GM19193 (cell line): Measurements from ENCODE around the gene SF1.

Experiments used
- POLR2A ChIP-seq: IDR thresholded peaks from 4 replicates; pipeline ENCODE4 v1.6.1; 2011; ENCODE audit not compliant: insufficient read depth, insufficient read length; ENCODE audit errors: extremely low read depth

Gene SF1

DNA sequence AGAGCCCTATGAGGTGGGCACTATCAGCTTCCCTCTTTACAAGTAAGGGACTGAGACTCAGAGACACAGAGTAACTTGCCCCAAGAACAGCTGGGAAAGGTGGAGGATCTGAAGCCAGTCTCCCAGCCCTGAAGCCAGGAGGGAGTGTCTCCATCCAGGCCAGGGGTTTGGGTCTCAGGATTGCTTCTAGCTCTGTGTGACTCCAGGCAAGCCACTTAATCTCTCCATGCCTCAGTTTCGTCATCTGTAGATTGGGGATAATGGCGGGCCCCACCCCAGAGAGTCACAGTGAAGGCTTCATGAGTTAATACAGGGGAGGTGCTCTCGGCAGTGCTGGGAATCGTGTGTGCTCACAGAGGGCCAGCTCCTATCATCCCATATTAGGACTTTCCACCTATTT lies 14.1 kb upstream of the SF1 start:
- TF ChIP-seq POLR2A = no peak

DNA sequence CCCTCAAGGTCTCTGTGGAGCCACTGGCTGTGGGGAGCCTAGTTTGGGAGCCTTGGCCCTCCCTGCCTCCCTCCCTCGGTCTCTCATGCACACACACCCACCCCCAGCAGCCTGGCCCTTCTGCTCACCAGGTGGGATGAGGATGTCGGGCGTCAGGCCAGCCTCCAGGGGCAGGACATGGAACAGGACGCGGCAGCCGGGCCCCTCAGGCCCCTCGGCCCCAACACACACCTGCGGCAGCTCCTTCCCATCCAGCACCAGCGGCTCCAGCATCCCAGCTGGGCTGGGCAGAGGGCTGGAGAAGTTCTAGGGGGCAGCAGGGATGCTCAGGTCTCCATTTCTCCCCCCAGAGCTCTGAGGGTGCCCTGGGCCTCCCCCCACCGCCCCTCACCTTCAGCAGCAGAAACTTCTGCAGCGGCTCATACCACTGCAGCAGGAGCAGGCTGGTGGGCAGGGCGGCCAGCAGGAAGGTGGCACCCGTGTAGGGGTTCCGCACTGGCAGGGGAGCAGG lies 13.5 kb upstream of the SF1 start:
- TF ChIP-seq POLR2A = no peak

DNA sequence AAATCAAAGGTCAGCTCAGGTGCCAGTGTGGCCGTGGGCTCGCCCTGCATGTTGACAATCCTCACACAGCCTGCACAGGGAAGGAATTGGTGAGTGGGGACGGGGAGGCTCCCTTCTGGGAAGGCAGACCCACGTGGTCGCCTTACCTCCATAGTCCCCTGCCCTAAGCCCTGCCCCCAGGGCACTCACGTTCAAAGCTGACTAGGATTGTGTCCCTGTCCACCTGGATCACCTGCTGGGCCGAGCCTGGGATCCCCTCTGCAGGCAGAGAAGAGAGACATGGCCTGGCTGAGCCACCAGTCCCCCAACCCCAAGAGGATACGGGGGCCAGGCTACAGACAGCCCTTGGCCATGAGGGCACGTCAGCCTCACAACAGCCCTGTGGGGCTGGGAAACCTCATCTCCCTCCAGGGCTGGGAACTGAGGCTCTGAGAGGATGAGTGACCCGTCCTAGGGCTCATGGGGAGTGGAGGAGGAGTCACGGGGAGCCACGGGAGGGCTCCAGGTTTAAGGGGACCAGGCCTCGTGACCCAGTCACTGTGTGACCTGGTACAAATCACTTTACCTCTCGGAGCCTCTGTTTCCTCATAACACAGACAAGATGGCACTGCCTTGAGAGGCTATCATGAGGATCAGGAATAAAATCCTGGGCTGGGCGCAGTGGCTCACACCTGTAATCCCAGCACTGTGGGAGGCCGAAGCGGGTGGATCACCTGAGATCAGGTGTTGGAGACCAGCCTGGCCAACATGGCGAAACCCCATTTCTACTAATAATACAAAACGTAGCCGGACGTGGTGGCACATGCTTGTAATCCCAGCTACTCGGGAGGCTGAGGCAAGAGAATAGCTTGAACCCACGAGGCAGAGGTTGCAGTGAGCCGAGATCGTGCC lies 12.1 kb upstream of the SF1 start:
- no peak for TF ChIP-seq POLR2A

DNA sequence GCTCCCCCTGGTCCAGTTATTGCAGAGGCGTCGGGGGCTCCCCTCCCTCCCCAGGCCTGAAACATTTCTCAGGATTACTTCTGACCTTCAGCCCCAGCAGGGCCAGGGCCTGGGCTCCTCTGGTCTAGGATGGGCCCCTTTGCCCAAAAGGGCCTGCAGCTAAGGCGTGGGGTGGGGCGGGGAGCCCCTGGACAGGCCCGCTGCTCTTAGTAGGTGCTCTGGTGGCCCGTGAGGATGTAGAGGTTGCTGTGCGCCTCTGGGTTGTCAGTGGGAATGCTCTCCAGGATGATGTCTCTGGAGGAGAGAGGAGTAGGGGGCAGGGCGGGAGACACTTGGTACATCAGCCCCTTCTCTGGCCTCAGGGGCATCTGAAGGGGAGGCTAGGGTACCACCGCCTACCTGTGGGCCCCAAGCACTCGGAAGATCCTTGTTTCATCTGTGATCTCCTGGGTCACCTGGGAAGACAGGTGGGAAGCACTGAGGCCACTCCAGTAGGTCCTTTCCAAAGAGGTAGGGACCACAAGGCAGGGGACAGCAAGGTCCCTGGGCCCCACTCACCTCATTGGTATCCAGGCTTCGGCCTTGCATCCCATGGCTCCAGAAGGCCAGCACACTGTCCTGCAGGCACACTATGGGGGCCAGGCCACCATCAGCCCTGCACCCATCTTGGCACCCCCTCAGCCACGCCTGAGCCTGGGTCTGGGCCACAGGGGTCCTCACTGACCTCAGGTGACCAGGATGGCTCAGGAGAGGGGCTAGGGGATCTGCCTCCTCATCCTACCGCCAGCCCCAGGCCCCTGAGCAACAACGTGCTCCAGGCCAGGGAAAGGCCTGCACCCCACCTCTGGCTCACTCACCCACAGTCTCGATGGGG lies 11.2 kb upstream of the SF1 start:
- TF ChIP-seq POLR2A = no peak

DNA sequence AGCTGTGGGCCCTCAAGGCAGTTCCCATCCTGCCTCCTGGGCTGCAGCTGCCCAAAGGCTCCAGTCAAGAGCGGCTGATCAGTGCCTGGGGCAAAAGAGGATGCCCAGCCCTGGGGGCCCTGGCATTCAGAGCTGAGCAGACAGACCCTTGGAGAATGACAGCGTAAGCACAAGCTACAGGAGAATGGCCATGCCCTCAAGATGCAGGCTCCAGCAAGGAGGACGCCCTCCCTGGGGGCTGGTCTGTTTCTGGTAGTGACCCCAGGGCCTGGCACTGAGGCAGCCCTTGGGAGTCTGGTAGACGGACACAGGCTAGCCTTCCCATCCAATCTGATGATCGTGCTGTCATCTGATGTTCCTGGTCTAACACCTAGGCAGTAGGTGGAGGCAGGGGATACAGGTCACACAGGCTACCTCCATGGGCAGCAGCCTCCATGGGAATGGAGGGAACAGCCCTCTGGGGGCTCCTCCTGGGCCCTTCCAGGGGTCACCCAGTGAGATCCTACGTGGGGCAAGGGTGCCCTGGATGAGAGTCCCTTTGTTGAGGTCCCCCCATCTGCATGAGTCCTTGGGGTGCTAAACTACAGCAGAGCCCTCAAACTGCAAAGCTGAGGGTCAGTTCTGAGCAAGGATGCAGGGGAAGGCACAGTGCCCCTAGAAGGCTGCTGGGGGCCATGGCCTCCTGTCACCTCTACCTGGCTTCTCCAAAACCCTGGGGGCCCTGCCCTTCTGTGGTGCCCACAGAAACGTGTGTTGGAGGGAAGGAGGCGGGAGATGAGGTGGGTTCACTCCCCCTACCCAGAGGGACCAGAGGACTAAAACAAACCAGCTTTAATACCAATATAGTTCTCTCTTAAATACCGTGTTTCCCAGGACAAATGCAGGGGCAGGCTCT lies 10.2 kb upstream of the SF1 start:
- TF ChIP-seq POLR2A = no peak

DNA sequence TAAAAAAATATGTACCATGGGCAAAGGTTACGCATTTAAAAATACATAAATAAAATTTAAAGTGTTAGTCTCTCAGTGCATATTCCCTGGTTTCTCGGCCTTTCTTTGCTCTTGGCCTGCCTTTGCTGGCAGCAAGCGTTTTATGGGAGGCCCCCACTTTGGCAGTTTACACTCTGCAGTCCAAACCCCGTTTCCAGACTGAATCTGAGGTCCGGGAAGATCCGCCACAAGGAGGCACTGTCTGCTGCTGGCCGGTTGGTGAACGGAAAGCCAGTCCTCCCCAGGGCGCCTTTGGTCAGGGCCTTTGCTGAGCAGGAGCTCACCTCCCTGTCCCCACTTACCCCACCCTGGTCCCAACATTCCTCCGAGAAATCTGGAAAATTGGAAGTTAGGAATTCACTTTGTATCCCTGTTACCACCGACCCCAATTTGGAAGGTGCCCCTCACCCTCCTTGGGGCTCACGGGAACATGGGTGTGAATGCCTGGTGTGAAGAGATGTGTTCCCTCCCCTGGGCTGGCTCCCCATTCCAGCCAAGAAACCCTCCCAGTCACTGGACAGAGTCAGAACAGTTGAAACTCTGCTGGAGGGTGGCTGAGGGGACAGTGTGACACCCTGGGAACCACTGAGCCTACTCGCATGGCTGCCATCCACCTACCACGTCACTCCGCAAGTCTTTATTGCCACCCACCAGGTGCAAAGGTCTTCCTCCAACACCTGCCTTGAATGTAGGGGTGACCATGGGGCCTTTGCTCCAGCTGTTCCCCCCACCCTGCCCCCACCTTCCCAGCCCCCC lies 9.4 kb upstream of the SF1 start:
- no peak for TF ChIP-seq POLR2A

DNA sequence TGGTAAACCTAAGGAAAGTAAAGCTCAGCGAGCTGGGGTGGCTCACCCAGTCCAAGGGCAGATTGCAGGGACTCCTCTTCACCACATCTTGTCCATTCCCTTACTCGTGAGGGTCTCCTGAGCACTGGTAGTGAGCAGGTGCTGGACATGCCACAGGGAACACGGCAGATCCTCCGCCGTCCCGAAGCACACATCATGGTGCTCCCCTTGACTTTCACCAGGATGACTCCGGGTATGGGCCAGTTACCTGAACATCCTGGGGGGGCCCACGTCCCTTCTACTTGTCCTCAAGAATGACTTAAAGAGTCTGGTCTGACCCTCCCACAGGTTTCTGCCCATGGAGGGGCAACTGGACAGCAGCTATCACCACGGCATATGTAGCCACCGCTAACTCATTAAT lies 8.0 kb upstream of the SF1 start:
- no peak for TF ChIP-seq POLR2A

DNA sequence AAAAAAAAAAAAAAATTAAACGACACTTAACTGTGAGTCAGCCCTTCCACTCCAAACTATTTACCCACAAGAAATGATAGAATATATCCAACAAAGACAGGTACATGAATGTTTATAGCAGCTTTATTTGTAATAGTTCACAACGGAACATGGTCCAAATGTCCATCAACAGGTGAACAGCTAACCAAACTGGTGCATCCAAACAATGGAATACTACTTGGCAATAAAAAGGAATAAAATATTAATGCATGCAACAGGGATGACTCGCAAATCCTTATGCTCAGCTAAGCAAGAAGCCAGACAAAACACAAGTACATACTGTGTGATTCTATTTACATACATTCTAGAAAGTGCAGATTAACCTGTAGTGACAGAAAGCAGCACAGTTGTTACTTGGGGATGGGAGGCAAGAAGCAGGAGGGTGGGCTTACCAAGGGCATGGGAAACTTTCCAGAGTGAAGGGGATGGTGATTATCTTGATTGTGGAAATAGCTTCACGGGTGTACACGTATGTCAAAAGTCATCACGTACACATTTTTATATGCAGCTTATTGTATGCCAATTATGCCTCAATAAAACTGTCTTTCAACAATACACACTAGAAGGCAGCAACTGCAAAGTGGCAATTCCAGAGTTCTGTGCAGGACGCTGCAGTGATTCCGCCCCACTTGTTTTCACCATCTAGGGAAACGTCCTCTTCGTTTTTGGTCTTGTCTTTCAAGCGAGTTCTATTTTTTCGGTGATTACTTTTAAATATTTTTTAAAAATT lies 6.7 kb upstream of the SF1 start:
- TF ChIP-seq POLR2A = no peak

DNA sequence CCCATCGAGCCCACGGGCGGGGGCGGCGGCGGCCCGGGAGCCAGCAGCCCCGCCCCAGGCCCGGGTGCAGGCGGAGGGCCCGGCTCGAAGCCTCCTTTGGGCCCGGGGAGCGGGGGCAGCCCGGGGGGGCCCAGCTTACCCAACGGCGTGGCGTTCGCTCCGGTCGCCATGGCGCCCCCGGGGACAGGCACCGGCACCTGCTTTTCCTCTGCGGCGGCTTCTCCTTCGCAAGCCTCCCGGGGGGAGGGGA lies 194 bp downstream of the SF1 start:
- peak; percentile 73 for TF ChIP-seq POLR2A

DNA sequence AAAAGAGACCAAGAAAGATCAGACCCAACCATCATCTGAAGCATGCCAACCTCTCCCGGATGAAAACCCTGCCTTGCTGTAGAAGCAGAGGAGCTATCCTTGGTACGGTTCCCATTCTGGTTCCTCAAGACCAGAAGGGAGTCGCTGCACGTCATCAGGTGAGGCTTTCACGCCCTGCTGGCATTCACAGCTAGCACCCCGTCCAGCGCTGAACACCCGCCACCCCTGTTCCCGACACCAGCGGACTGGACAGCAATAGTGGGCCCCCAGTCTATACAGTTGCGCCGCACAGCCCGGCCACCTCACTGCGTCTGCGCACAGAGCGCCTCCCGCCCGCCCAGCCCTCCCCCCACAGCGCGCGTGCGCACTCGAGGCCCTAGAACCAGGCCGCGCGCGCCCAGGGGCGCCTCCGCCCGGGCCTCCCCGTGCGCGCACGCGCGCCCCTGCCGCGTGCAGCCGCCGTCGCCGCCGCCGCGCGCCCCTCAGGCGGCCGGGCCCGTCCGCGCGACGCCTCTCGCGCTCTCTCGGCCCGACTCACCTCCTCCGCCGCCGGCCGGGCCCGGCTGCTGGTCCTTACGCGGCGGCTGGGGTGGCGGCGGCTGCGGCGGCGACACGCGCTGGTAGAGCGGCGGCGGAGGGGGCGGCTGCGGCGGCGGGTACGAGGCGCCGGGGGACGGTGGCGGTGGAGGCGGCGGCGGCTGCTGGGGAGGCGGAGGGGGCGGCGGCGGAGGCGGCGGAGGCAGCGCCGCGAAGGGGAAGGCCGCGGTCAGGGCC lies 706 bp downstream of the SF1 start:
- TF ChIP-seq POLR2A = peak; percentile 44

DNA sequence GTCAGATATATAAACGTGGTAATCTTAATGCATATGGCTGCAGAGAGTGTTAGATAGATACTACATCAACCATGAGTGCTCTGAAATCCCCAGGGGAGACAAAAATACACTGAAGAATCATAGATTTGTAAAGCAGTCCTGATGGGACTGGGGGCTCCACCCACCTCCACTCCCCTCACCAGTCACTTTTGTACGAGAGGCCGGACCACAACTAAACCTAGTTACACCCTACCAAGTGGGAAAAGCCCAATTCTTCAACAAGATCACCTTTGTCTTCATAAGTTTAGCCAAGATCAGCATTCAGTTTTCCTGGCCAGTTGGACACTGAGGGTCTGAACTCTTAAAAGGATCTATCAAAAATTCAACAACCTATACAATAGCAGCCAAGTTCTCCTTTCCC lies 1.5 kb downstream of the SF1 start:
- no peak for TF ChIP-seq POLR2A

DNA sequence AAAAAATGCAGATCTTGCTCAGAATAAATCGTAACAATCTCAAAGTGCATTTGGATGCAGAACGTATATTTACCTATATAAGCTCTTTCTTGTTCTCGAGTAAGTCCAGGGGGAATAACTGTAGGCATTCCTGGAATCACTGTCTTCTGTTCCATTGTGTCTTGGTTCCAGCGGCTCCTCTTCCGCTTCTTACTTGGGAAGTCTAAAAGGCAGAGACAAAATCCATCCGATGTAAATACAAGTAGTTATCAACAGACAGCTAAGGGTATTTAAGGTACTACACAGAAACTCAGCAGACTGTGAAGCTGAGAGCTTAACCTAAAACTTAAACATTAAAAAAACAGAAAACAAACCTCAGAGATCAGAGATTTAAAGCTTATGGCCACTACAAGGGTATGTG lies 1.9 kb downstream of the SF1 start:
- no peak for TF ChIP-seq POLR2A

DNA sequence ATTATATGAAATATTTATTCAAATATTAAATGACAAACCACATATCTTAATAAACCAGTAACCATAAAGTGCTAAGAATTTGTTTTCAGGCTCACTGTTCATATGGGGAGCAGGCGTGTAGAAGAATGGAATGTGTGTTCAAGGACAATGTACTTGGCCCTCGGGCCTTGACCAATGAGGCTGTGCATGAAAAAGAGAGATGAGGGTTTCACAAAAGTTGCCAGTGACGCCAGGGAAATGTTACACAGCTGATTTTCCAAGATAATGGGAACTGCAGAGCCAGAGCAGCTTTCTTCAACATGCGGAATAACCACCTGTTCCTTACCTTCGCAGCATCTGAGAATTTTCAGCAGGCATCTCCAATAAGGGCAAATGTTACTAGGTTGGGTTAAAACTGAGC lies 4.2 kb downstream of the SF1 start:
- no peak for TF ChIP-seq POLR2A

DNA sequence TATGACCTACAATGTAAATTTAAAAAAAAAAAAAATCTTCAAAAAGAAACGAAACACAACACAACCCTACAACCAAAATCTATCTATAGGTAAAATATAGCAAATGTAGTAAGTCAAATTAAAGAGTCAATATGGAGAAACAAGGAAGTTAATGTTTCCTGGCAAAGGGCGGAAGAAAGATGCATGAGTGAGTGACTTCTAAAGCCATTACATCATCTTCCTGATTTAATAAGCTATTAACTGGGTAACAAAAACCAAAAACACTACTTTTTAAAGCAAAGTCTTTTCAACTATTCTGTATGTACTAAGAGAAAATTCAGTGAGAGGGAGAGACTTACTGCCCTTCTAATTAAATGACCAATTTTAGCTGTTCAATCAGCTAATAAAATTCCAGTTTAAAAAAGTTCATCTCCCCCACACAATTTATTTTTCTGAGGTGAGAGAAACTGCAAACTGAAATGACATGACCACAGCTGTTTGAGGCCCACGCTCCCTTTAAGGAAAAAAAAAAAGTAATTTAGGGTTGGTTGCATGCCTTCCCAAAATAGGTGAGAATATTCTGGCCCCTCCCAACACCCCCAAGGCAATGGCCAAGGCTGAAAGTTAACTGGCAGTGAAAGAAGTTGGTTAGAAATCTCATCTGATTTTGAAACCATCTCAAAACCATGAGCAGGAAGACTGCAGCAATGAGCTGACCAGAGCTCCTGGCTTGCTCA lies 5.9 kb downstream of the SF1 start:
- TF ChIP-seq POLR2A = no peak
